Germinal center (tissue), 1 donor: ENCODE data around the gene THBS1.

Source experiments
- DNase-seq: peaks from one replicate; pipeline ENCODE4 v3.0.0; 2012; ENCODE audit warnings: mixed read lengths, low spot score

Gene THBS1

GRCh38 chr15:39631357-39631756 lies 50.5 kb downstream of the THBS1 start:
- no peak for DNase-seq

GRCh38 chr15:39638041-39638440 lies 57.2 kb downstream of the THBS1 start:
- DNase-seq = no peak

GRCh38 chr15:39639037-39639436 lies 58.2 kb downstream of the THBS1 start:
- no peak for DNase-seq

GRCh38 chr15:39640665-39641064 lies 59.8 kb downstream of the THBS1 start:
- no peak for DNase-seq

- no peak for DNase-seq
These were observed 60.5 kb downstream of the THBS1 start for GRCh38 chr15:39641191-39641889.

- DNase-seq = no peak
These were observed 61.2 kb downstream of the THBS1 start for GRCh38 chr15:39642011-39642640.

- DNase-seq = no peak
These were observed 62.8 kb downstream of the THBS1 start for GRCh38 chr15:39643727-39644126.

GRCh38 chr15:39644136-39644535 lies 63.3 kb downstream of the THBS1 start:
- DNase-seq = no peak

- DNase-seq = no peak
These were observed 64.5 kb downstream of the THBS1 start for GRCh38 chr15:39645138-39645975.

- DNase-seq = no peak
These were observed 65.0 kb downstream of the THBS1 start for GRCh38 chr15:39645976-39646257.

- DNase-seq = no peak
These were observed 65.5 kb downstream of the THBS1 start for GRCh38 chr15:39646425-39646824.
